HG03439 (cell line): ENCODE data around the gene EEF1E1.

Experiments used
- ATAC-seq: cut with Tn5 transposase; IDR thresholded peaks from one replicate; pipeline ENCODE4 v1.9.1; 2021; ENCODE audit warnings: mild to moderate bottlenecking, moderate library complexity; ENCODE audit not compliant: unreplicated experiment

Gene EEF1E1

GRCh38 chr6:8102122-8102958, at the start of gene EEF1E1:
TSS of gene EEF1E1 (minus strand) at chr6:8102548. CDS start at chr6:8102521, 27 bp downstream.
- peak; percentile 100 for ATAC-seq

GRCh38 chr6:8149350-8149749, 47.0 kb upstream of the EEF1E1 start:
- ATAC-seq = no peak

DNA sequence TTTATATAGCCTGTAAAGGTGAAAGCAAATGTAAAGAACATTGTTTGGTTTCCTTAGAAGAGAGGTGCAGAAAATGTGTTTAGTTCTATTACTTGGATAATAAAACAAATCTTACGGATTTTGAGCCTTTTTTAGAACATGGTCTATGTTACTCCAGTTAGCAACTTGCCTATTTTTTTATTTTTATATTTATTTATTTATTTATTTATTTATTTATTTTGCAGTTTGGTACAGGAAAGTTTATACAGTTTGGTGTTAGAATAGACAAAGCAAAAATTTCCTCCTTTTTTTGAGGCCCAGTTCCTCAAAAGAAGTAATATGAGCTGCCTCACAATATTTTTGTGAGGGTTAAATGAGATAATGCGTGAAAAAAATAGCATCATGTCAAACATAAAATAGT, 41.6 kb upstream of the EEF1E1 start:
- ATAC-seq = no peak

- no peak for ATAC-seq
Measured at GRCh38 chr6:8139451-8139850, 37.1 kb upstream of the EEF1E1 start.

- ATAC-seq = no peak
Measured at GRCh38 chr6:8137529-8137939, 35.2 kb upstream of the EEF1E1 start.

DNA sequence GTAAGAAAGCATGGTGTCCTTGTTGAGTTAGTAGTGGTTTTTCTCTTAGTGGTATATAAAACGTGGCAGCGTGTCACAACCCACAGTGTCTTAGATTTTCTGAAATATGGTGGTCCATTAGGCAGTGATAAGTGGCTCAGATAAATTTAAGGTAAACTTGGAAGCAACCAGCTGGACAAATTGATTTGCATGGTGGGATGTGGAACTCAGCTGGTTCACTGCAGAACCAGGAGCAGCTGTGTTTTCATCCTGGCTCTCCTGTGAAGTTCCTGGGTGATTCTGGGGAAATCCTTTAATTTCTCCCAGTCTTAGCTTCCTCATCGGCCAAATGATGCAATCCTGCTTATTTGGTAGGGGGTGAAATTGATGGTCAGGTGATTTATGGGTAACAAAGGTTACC, 32.9 kb upstream of the EEF1E1 start:
- no peak for ATAC-seq

DNA sequence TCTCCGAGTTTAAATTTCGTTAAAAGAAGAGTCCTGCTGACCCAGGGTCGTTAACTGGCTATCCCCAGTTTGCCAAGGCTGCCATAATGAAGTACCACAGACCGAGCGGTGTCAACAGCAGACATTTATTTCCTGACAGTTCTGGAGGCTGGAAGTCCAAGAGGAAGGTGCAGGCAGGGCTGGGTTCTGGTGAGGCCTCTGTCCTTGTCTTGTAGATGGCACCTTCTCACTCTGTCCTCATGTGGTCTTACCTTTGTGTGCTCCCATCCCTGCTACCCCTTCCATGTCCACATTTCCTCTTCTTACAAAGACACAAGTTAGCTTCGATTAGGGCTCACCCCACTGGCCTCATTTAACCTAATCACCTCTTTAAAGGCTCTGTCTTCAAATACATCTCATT, 29.8 kb upstream of the EEF1E1 start:
- no peak for ATAC-seq

DNA sequence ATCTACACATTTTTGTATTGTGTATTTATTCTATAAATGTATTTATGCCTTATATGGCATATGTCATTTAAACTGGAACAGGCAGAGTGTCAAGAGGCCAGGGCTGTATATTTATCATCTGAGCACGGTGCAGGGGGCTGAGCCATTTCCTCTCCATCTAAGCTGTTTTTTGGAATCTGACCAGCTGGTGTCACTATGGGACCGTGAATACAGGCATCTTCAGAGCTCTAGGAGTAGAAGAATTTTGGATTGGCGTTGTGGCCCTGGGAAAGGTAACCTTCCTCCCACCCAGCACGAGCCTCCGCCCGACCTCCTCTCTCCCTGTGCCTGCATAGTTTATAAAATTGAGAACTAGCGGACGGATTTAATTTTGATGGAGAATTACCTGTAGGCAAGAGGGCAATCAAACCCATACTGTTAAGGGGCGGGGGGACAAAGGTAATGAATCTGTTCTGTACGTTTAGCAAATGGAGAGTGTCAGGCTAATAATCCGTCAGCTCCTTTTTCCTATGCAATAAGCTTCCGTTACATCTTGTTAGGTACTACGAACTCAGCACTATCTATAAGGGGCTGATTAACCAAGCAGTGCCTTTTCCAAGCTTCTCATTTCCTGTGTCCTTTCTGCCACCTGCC, 29.0 kb upstream of the EEF1E1 start:
- ATAC-seq = peak; percentile 61

- ATAC-seq = no peak
Measured at GRCh38 chr6:8130399-8130798, 28.1 kb upstream of the EEF1E1 start.

GRCh38 chr6:8123236-8123635, 20.9 kb upstream of the EEF1E1 start:
- ATAC-seq = no peak

DNA sequence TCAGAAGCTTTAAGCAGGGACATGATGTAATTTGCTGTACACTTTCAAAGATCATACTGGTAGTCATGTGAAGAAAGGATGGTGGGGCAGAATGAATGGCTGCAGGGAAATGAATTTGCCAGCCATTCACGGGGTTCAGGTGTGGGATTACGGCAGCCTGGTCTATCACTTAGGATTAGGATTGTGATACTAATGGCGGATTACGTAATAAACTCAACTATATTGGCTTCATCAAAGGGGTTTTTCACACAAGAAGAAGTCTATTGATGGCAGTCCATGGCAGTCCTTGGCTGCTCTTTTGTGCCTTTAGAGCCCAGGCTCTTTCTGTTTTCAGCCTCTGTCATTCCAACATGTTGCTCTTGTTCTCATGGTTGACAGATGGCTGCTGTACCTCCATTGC, 12.6 kb upstream of the EEF1E1 start:
- no peak for ATAC-seq

DNA sequence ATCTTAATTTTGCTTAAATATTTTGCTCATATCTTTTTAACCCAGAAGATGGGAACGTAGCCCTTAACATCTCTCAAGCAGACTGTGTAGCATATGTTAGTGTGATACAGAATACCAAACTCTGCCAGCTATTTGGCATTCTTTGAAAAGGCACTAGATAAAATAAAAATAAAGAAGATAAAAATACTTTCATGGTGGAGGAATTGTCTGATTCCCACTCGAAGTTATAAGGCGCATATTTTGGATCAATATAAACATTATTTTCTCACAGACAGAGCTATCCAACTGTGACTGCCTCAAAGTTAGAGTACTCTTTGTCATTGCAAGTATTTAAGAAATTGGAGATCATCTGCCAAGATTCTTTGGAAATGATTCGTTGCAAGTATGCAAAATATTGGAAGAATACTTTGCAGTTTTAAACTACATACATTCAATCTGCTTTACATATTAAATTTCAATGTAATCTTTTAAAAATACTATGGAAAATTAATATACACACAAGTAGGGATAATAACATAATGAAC, 10.8 kb upstream of the EEF1E1 start:
- no peak for ATAC-seq

DNA sequence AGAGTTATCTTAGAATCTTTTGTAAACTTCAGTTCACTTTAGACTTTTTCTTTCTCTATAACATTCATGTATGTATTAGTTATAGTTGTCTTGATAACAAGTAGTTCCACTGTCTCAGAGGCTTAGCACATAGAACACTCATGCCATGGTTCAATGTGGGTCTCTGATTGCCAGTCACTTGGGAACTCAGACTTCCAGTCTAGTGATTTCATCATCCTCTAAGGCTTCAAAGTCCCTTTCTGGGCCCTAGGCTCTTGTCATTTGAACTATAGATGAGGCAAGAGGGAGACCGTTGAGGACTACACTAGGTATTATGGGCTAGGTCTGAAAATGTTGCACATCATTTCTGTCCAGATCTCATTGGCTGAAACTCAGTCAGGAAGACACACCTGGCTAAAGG, 8.4 kb upstream of the EEF1E1 start:
- no peak for ATAC-seq

- peak; percentile 84 for ATAC-seq
Measured at GRCh38 chr6:8110117-8110721, 7.9 kb upstream of the EEF1E1 start.

DNA sequence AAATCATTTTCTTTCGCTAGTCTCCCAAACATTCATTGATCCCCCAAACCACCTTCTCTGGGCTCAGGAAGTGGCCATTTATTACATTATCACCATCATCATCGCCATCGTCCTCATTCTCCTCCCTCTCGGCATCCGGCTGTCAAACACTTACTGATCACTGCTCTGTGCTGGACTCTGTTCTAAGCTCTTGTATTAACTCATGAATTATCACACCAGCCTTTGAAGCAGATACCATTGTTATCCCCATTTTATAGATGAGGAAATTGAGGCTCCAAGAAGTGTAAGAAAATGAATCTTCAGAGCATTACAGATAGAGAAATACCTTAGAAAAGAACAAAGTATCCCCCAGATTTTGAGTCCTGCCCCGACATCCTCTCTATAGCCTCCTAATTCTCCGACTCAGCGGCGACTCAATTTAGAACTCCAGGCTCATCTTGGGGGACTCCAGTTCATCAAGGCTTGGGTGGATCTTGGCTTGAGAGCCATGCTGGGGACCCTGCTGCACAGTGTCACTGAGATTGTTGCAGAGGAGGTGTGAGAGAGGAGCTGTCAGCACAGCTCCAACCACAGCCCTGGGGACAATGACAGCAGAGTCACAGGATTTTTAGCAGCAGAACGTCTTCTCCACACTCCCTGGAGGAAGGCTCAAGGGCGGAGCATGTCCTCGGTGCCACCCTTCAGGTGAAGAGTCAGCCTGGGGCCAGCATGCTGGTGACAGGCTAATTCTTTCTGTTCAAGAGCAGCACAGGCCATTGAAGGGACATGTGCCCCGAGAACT, 6.6 kb upstream of the EEF1E1 start:
- no peak for ATAC-seq

- ATAC-seq = no peak
Measured at GRCh38 chr6:8108031-8108660, 5.8 kb upstream of the EEF1E1 start.

GRCh38 chr6:8105791-8106190, 3.4 kb upstream of the EEF1E1 start:
- no peak for ATAC-seq

GRCh38 chr6:8103726-8104125, 1.4 kb upstream of the EEF1E1 start:
- no peak for ATAC-seq

- ATAC-seq = no peak
Measured at GRCh38 chr6:8100159-8100854, 2.0 kb downstream of the EEF1E1 start.

GRCh38 chr6:8090650-8091049, 11.7 kb downstream of the EEF1E1 start:
- no peak for ATAC-seq
